ENCODE data around the gene ARHGAP22. TPM values are rescaled to one million over a fixed set of nuclear protein-coding genes. Genes with fewer than 3 reads are reported as not detected.

ARHGAP22 gene
- total RNA-seq, 2 experiments from 2014 or later = 0.19 to 0.46 TPM

DNA sequence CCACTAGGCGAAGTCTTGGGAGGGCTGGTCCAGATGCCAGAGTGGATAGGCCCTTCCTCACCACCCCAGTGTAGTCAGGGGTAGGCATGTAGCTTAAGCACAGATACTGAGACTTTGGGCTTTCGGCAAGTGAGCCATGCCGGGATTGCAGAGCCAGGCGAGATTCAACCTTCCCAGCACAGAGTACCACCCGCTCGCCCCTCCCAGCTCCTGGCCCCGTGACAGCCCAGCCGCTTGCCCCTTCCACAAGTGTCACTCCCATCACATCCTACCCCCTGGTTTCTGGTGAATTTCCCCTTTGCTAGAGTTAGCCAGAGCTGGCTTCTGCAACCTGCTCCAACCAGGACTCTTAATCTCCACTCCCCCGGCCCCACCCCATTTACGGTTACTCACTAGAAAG is 56.9 kb downstream of the ARHGAP22 start:
- Histone ChIP-seq H3K79me2 (ENCODE audit: insufficient read depth, low read depth, low read length) (no peaks in the 10 kb centered on the region), H3K36me3 (ENCODE audit: insufficient read depth, low read length) (no peaks in the 10 kb centered on the region), H3K9me2 (ENCODE audit: insufficient read depth, low read length) (no peaks in the 10 kb centered on the region), H3K9me3 (ENCODE audit: low read length) (no peaks in the 10 kb centered on the region), H3K4me3 (ENCODE audit: low read depth, low read length, poor library complexity, severe bottlenecking) (no peak overlapping the region), H3K4me2 (ENCODE audit: low read length) (no peak overlapping the region), H3K4me1 (ENCODE audit: insufficient read depth, low read length, poor library complexity, severe bottlenecking) (peaks cover 18% of the 10 kb centered on the region), H3K27ac (ENCODE audit: low read depth, low read length, poor library complexity, severe bottlenecking) (no peak overlapping the region), H4K20me1 (ENCODE audit: insufficient read depth, low read length) (no peaks in the 10 kb centered on the region), H2AFZ (ENCODE audit: low read length) (no peak overlapping the region)
- BruUV-seq (replicated peaks) = no TSS peak
- intact Hi-C loops (cut with micrococcal nuclease; ENCODE audit: unreplicated experiment) = no loop called here
- ChIA-PET POLR2A (interaction anchor here (2.8 kb wide), 1 partner anchor 109 kb away, joined by 19 read pairs; no protein-coding TSS in a partner anchor), CTCF (ENCODE audit: unreplicated experiment) (interaction anchor here (0.6 to 8.2 kb wide), 2 partner anchors 109 to 174 kb away, joined by 3 to 146 read pairs; no protein-coding TSS in a partner anchor)
- TF ChIP-seq EZH2phosphoT487 (IDR thresholded peaks at IDR 0.05; ENCODE audit: borderline replicate concordance, low read depth, low read length) = no peak
- no peak for DNase-seq (ENCODE audit: low spot score)

DNA sequence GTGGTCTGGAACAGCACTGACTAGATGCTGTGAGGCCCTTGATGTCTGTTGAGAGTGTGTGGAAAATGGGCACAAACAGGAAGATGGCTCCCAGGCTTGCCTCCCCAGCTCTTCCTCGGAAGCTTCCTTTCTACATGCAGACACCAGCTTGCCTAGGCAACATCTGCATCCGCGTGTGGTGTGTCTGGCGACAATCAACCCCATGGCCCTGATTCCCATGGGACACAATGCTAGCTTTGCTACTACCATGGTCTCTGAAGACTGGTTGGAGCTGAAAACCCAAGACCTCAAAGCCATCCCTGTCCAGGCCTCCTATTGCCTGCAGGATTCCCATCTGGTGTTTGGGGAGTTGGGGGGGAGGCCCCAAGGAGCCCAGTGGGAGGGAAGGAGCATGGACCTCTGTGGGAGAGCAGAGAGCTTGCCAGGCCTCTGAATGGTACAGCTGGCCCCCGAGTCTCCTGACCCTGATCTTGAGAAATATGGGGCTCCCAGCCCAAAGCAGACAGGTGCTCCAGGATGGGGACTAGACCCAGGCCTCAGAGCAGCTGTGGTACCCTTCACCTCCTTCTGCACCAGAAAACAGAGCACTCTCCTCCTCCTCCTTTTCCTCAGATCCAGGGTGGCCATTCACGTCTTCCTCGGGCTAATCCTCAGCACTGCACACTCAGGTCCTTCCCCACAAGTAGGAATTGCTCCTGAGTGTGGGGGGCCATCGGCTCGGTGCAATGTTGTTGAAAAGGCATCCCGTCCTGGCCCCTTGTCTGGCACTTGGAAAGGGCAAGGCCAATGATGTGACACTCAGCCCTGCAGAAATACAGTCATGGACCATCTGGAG is 57.6 kb downstream of the ARHGAP22 start:
- H3K4me2 ChIP-seq (ENCODE audit: low read length) = no peak overlapping the region
- no peaks in the 10 kb centered on the region for H3K9me2 ChIP-seq (ENCODE audit: insufficient read depth, low read length)
- H3K9me3 ChIP-seq (ENCODE audit: low read length) = no peaks in the 10 kb centered on the region
- no peaks in the 10 kb centered on the region for H4K20me1 ChIP-seq (ENCODE audit: insufficient read depth, low read length)
- H3K36me3 ChIP-seq (ENCODE audit: insufficient read depth, low read length) = no peaks in the 10 kb centered on the region
- intact Hi-C loops (cut with micrococcal nuclease; ENCODE audit: unreplicated experiment) = no loop called here
- ChIA-PET POLR2A (interaction anchor here (1.4 to 2.8 kb wide), 2 partner anchors 109 to 110 kb away, joined by 7 to 19 read pairs; no protein-coding TSS in a partner anchor), CTCF (ENCODE audit: unreplicated experiment) (interaction anchor here (1.0 to 8.2 kb wide), 2 partner anchors 109 to 110 kb away, joined by 12 to 146 read pairs; no protein-coding TSS in a partner anchor)
- DNase-seq (ENCODE audit: low spot score) = no peak
- no peak overlapping the region for H2AFZ ChIP-seq (ENCODE audit: low read length)
- H3K4me1 ChIP-seq (ENCODE audit: insufficient read depth, low read length, poor library complexity, severe bottlenecking) = peaks cover 15% of the 10 kb centered on the region
- no peak overlapping the region for H3K27ac ChIP-seq (ENCODE audit: low read depth, low read length, poor library complexity, severe bottlenecking)
- H3K79me2 ChIP-seq (ENCODE audit: insufficient read depth, low read depth, low read length) = no peaks in the 10 kb centered on the region
- no peak overlapping the region for H3K4me3 ChIP-seq (ENCODE audit: low read depth, low read length, poor library complexity, severe bottlenecking)
- no peak for TF ChIP-seq EZH2phosphoT487 (IDR thresholded peaks at IDR 0.05; ENCODE audit: borderline replicate concordance, low read depth, low read length)
- TF ChIP-seq, protein P1, sequence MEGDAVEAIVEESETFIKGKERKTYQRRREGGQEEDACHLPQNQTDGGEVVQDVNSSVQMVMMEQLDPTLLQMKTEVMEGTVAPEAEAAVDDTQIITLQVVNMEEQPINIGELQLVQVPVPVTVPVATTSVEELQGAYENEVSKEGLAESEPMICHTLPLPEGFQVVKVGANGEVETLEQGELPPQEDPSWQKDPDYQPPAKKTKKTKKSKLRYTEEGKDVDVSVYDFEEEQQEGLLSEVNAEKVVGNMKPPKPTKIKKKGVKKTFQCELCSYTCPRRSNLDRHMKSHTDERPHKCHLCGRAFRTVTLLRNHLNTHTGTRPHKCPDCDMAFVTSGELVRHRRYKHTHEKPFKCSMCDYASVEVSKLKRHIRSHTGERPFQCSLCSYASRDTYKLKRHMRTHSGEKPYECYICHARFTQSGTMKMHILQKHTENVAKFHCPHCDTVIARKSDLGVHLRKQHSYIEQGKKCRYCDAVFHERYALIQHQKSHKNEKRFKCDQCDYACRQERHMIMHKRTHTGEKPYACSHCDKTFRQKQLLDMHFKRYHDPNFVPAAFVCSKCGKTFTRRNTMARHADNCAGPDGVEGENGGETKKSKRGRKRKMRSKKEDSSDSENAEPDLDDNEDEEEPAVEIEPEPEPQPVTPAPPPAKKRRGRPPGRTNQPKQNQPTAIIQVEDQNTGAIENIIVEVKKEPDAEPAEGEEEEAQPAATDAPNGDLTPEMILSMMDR (conservative IDR thresholded peaks at IDR 0.05; ENCODE audit: low read length) = no peak
- no TSS peak for BruUV-seq (replicated peaks)

DNA sequence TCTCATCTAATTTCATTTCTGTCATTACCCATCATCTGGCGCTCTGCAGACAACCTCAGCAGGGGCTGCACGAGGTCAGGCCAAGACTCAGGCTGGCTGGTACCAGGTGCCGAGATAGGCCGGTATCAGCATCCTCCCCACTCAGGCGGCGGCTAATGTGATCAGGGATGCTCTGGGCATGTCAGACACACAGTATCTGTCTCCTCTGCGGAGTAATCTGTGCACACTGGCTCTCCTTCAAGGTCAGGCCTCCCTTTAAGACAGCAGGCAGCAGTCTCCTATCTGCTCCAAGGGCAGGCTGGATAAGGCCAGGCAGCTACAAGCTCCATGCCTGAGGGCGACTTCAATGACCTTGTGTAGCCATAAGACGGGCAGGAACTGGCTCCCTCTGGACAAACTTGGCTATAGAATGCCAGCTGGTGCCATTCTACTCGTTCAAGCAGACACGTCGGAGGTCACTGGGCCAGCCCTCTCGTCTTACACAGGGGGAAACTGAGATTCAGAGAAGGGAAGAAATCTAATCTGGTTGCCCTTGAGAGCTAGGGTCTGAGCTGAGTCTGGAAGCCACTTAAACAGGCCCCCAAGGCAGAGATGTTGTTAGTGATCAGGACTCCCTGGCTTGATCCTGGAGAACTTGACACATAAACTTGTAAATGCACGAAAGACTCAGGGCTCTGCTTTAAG is 59.3 kb downstream of the ARHGAP22 start:
- BruUV-seq (replicated peaks) = no TSS peak
- Histone ChIP-seq H3K9me3 (ENCODE audit: low read length) (no peaks in the 10 kb centered on the region), H4K20me1 (ENCODE audit: insufficient read depth, low read length) (no peaks in the 10 kb centered on the region)

More for the DNA sequence above, 59.3 kb downstream of the ARHGAP22 start:
- H3K4me1 ChIP-seq (ENCODE audit: insufficient read depth, low read length, poor library complexity, severe bottlenecking) = no peaks in the 10 kb centered on the region
- TF ChIP-seq, protein P1 (conservative IDR thresholded peaks at IDR 0.05; ENCODE audit: low read length) = no peak
- no peak for TF ChIP-seq EZH2phosphoT487 (IDR thresholded peaks at IDR 0.05; ENCODE audit: borderline replicate concordance, low read depth, low read length)
- H2AFZ ChIP-seq (ENCODE audit: low read length) = no peak overlapping the region
- no peak overlapping the region for H3K4me2 ChIP-seq (ENCODE audit: low read length)
- no peak for DNase-seq (ENCODE audit: low spot score)
- H3K9me2 ChIP-seq (ENCODE audit: insufficient read depth, low read length) = no peaks in the 10 kb centered on the region
- no peak overlapping the region for H3K27ac ChIP-seq (ENCODE audit: low read depth, low read length, poor library complexity, severe bottlenecking)
- H3K4me3 ChIP-seq (ENCODE audit: low read depth, low read length, poor library complexity, severe bottlenecking) = no peak overlapping the region
- CTCF ChIA-PET (ENCODE audit: unreplicated experiment) = no interaction called here
- no peaks in the 10 kb centered on the region for H3K79me2 ChIP-seq (ENCODE audit: insufficient read depth, low read depth, low read length)
- POLR2A ChIA-PET = interaction anchor here (1.4 kb wide), 1 partner anchor 111 kb away, joined by 7 read pairs; no protein-coding TSS in a partner anchor
- intact Hi-C loops (cut with micrococcal nuclease; ENCODE audit: unreplicated experiment) = no loop called here
- no peaks in the 10 kb centered on the region for H3K36me3 ChIP-seq (ENCODE audit: insufficient read depth, low read length)

All from OCI-LY7 (cell line).